Measurements from ENCODE around the gene RAET1G.
"Not testable (repeated sequence)": the region's sequence is repeated elsewhere in the genome, so short reads cannot be mapped to it uniquely, and the experiment has no call there.

Gene RAET1G

DNA sequence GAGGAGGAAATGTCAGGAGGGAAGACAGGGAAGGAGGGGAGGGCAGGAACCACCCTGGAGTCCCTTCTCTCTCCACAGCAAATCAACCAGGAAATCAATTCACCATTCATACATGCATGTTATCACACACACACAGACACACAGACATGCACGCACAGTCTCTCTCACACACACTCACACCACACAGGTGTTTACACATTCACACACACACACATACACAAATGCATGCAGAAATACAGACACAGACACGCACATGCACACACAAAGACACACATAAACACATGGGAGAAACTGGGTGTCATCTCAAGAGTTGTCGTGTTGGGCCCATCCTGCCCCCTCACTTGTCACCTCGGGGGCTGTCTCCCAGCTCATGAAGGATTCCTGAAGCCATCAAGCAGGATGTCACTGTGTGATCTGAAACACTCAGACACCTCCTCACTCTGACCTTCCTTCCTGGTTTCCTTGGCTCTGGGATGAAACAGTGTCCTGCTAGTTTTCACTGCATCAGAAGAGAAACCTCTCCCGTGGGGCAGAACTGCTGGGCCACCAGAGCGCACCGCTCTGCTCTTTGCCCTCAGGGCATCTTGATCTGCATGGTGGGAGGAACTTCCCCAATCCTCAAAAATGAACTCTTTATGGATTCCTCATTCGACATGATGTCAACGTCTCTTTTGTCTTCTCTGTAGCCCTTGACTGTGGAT is 9.2 kb downstream of the RAET1G start:
- DNase-seq (ENCODE audit: low spot score), result peak; percentile 24

DNA sequence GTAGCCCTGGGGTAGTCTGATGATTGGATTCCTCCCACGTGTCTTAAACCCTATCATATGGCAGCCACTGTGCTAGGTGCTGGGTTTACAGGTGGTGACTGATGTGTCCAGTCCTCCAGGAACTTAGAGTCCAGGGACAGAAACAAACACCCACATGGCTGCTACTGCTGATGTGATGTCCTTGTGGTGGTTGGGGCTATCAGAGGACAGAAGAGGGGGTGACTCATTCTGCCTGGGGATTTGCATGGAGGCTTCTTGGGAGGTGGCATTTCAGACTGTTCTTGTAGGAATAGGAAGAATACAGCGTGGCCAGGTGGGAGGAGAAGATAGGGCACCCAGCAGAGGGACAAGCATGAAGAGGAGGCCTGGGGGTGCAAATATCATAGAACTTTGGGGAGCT is 9.8 kb downstream of the RAET1G start:
- DNase-seq (ENCODE audit: low spot score), result no peak

DNA sequence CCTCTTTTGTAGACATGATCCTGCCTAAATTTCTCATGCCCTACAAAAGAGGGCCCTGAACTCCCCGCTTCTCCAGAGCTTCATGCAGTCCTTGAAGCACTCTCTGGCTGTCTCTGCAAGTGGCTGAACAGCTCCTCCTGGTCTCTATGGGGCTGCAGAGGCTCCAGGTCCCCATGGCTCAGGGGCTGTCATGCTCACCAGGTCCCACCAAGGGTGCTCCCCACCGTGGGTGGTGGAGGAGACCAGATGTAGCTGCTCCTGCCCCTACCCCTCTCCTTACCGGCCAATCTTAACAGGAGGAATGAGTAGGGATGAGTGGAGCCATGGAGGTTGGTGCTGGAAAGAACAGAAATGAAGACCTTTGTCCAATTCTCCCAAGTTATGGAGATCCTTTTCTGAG is 10.2 kb downstream of the RAET1G start:
- DNase-seq (ENCODE audit: low spot score), result not testable (repeated sequence)

- peak; percentile 15 for DNase-seq (ENCODE audit: low spot score)
These were observed 12.2 kb downstream of the RAET1G start for GRCh38 chr6:149910721-149911151.

GRCh38 chr6:149909701-149910470 is 13.0 kb downstream of the RAET1G start:
- DNase-seq (ENCODE audit: low spot score), result no peak

GRCh38 chr6:149908480-149908879 is 14.4 kb downstream of the RAET1G start:
- DNase-seq (ENCODE audit: low spot score), result not testable (repeated sequence)

DNA sequence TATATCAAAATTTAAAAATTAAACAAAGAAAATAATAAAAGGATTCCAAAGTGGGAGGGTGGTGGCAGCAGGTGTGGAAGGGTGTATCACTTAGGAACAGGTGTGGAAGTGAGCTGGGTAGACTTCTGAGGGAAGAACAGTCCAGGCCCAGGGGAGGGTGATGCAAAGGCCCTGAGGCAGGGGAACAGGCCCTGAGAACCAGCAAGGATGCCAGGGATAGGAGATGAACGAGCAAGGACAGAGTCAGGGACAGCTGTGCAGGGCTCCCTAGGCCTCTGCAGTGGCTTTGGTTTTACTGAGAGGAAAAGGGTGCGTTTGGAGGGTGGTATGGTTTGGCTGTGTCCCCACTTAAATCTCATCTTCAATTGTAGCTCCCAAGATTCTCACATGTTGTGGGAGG is 15.6 kb downstream of the RAET1G start:
- no peak for DNase-seq (ENCODE audit: low spot score)

DNA sequence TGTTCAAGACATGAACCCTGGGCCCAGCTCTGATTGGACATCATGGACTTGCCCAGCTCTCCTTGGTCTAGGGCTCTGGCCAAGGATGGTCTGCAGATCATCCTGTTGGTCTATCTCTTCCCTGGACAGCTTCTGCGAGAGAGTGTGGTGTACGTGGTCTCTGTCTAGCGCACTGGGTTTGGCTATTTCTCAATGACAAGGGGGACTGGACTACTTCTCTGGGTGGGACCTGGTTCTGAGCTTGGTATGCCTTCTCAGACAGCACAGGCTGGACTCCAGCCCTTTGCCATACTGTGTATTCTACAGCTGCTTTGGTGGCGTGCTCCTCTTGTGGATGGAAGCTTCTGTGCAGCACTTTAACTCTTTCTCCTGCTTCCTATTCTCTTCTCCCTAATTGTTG is 16.5 kb downstream of the RAET1G start:
- no peak for DNase-seq (ENCODE audit: low spot score)

- peak; percentile 17 for DNase-seq (ENCODE audit: low spot score)
These were observed 17.0 kb downstream of the RAET1G start for GRCh38 chr6:149905911-149906371.

DNA sequence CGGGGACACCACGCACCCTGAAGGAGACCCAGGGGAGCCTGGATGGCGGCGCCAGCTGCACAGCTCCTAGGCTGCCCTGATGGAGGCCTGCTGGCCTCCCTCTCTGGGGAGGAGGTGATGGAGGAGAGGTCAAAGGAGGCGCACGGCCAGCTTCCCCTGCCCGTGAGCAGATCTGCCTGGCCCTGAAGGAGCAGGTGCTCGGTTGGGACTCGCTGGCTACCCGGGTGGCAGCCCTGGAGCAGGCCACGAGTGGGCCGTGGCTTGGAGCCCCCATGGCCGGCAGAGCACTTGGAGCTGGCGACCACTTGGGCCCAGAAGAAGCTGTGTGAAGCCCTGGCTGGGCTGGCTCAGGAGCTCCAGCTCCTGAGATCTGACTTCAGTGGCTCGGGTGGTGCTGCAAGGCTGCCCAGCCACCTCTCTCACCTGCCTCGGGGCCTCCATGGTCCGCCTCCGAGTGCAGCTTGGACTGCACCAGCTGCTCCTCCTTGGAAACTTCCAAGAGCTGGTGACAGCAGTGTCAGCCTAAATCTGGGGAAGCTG is 17.5 kb downstream of the RAET1G start:
- no peak for DNase-seq (ENCODE audit: low spot score)

- DNase-seq (ENCODE audit: low spot score), result no peak
These were observed 18.1 kb downstream of the RAET1G start for GRCh38 chr6:149904661-149905370.

GRCh38 chr6:149903938-149904611 is 18.8 kb downstream of the RAET1G start:
- no peak for DNase-seq (ENCODE audit: low spot score)

DNA sequence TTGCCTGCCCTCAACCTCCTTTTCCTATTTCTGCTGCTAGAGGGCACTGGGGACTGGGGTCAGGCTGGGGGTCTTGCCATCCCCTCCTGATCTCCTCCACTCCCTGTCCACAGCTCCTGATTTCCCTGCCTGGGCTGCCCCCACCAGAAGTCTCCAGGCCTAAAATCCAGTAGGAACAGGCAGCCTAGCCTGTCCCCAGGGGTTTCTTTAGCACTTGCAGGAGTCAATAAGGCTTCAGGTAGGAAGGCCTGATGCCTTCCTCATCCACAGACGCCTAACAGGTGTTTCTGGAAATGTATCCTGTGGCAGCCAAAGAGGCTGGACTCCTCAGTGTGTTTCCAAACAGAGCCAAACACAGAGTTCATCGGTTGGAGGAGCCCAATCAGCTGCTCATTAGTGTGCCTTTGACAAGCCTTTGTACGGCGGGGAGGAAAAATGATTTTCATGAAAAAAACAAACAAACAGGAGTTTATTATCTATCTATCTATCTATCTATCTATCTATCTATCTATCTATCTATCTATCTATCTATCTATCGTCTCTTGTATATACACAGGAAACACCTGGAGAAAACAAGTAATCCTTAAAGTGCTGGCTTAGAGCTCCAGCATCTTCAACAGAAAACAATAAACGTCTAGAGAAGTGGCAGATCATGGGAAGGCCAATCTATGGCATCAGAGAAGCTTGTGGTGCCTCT is 21.3 kb downstream of the RAET1G start:
- no peak for DNase-seq (ENCODE audit: low spot score)

DNA sequence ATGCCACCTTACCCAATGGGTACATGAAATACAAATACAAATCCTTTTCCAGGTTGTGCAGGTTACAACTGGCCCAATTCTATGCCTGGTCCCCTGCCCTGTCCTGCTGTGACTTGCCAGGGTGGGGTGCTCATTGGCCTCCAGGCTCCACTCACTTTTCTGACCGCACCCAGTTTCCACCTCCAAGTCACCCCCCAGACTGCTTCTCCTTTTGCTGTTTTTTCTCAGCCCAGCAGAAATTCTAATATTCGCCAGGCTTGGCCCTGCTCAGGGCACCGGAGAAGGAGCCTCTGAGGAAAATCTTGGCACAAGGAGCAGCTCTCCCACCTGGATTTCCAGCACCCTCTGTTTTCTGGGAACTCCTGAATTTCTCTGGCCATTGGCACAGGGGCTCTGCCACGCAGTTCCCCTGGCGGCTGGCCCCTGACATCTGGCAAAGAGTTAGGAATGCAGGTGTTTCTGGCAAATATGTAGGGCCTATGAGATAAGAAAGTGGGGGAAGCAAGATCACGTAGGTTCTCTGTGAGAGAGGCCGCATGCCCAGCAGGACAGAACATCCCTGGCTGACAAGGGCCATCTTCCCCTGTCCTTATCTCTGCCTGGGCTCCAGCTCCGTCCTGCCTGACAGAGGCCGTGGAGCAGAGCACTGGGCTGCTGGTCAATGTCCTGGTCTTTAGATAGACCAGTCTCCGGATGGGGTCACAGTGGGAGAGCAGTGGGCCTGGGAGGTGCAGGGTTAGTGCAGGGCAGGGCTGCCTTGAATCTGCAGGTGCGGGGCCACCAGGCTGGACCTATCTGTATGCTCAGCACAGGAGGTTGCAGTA is 22.1 kb downstream of the RAET1G start:
- no peak for DNase-seq (ENCODE audit: low spot score)

DNA sequence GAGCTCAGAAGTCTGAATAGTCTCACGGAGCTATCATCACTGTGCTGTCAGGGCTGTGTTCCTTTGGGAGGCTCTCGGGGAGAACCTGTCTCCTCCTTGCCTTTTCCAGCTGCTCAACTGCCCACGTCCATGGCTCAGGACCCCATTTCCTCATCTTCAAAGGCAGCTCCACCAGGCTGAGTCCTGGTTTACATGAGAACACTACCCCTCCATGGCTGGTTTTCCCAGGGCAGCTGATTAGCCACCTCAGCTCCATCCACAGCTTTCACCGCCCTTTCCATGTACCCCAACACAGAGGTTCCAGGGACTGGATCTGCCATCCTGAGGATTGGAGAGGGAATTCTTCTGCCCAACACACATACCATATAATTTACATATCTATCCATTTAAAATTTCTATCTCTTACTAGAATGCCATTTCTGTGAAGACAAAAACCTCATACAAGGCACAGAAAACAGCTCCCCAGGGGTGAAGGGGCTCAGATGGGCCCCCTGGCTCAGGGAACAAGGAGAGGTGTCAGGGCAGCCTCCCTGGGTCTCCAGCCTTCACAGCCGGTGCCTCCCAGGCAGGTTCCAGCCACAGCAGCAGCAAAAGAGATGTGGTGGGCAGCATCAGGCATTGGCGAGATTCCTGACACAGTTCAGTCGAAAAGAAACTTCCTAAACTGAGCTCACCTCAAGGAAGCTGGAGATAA is 22.8 kb downstream of the RAET1G start:
- DNase-seq (ENCODE audit: low spot score), result no peak

DNA sequence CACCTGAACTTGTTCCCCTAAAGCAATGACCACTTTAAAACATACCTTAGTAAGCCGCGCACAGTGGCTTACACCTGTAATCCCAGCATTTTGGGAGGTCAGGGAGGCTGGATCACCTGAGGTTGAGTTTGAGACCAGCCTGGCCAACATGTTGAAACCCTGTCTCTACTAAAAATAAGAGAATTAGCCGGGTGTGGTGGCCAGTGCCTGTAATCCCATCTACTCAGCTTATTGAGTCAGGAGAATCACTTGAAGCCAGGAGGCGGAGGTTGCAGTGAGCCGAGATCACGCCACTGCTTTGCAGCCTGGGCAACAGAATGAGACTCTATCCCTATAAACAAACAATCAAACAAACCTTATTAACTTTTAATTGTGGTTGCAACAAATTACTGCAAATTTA is 23.4 kb downstream of the RAET1G start:
- no peak for DNase-seq (ENCODE audit: low spot score)

DNA sequence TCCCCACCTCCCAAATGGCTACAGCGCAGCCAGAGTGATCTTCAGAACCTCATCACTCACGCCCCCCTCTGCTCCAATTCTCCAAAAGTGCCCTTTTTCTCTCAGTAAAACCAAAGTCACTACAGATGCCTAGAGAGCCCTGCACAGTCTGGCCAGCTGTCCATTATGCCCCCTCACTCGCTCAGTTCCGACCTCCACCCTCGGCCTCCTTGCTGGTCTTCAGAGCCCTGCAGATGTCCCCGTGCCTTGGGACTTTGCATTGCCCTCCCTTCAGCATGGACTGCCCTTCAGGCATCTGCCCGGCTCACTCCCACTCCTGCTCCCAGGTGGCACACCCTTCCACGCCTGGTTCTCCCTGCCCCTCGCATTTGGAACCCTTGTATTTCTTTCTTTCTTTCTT is 24.0 kb downstream of the RAET1G start:
- DNase-seq (ENCODE audit: low spot score), result peak; percentile 37

GRCh38 chr6:149897855-149898744 is 24.8 kb downstream of the RAET1G start, which contains the start of gene RAET1E:
RAET1E (minus strand) TSS chr6:149898113; CDS start chr6:149890901, 7,212 bp downstream.
- peak; percentile 40 for DNase-seq (ENCODE audit: low spot score)
